NCI-H510A treated with DMSO at 0.1 percent for 48 hours (cell line): ENCODE data around the gene FSTL4.

Source experiments
- DNase-seq: peaks from one replicate; lab custom pipeline; 2025; lab: John Stamatoyannopoulos, UW

FSTL4 gene

GRCh38 chr5:133170756-133171387, 441.5 kb downstream of the FSTL4 start:
- DNase-seq = peak; percentile 37

- DNase-seq = no peak
Measured at GRCh38 chr5:133164759-133165158, 447.6 kb downstream of the FSTL4 start.

GRCh38 chr5:133163839-133164238, 448.5 kb downstream of the FSTL4 start:
- no peak for DNase-seq

- DNase-seq = no peak
Measured at GRCh38 chr5:133159543-133159942, 452.8 kb downstream of the FSTL4 start.

- peak; percentile 10 for DNase-seq
Measured at GRCh38 chr5:133155326-133155969, 456.9 kb downstream of the FSTL4 start.

GRCh38 chr5:133154274-133155075, 457.9 kb downstream of the FSTL4 start:
- peak; percentile 65 for DNase-seq

GRCh38 chr5:133150909-133151544, 461.3 kb downstream of the FSTL4 start:
- DNase-seq = no peak

GRCh38 chr5:133149345-133149744, 463.0 kb downstream of the FSTL4 start:
- peak; percentile 35 for DNase-seq

- no peak for DNase-seq
Measured at GRCh38 chr5:133147815-133148567, 464.4 kb downstream of the FSTL4 start.

GRCh38 chr5:133147411-133147810, 464.9 kb downstream of the FSTL4 start:
- no peak for DNase-seq
